ENCODE results near the gene PRG2.
"Not testable (repeated sequence)": the region's sequence is repeated elsewhere in the genome, so short reads cannot be mapped to it uniquely, and the experiment has no call there.

PRG2 gene

GRCh38 chr11:57345555-57346211, 44.8 kb downstream of the PRG2 start:
- no peak for DNase-seq (ENCODE audit: low read depth)

- no peak for DNase-seq (ENCODE audit: low read depth)
These were observed 45.6 kb downstream of the PRG2 start for GRCh38 chr11:57344826-57345225.

GRCh38 chr11:57343825-57344224, 46.6 kb downstream of the PRG2 start:
- no peak for DNase-seq (ENCODE audit: low read depth)

- DNase-seq (ENCODE audit: low read depth) = no peak
These were observed 47.7 kb downstream of the PRG2 start for GRCh38 chr11:57342702-57343101.

- no peak for DNase-seq (ENCODE audit: low read depth)
These were observed 49.1 kb downstream of the PRG2 start for GRCh38 chr11:57341250-57341808.

- DNase-seq (ENCODE audit: low read depth) = no peak
These were observed 50.3 kb downstream of the PRG2 start for GRCh38 chr11:57340039-57340615.

GRCh38 chr11:57339328-57339727, 51.1 kb downstream of the PRG2 start:
- DNase-seq (ENCODE audit: low read depth) = no peak

GRCh38 chr11:57338142-57338541, 52.3 kb downstream of the PRG2 start, which contains the start of gene P2RX3:
Gene P2RX3, plus strand, starts transcription at chr11:57338352. Its CDS starts 199 bp downstream, at chr11:57338551.
- no peak for DNase-seq (ENCODE audit: low read depth)

- not testable (repeated sequence) for DNase-seq (ENCODE audit: low read depth)
These were observed 53.6 kb downstream of the PRG2 start for GRCh38 chr11:57336856-57337255.
